ENCODE data around the gene BEND3.
"Not testable (repeated sequence)": the region's sequence is repeated elsewhere in the genome, so short reads cannot be mapped to it uniquely, and the experiment has no call there.

The BEND3 gene

DNA sequence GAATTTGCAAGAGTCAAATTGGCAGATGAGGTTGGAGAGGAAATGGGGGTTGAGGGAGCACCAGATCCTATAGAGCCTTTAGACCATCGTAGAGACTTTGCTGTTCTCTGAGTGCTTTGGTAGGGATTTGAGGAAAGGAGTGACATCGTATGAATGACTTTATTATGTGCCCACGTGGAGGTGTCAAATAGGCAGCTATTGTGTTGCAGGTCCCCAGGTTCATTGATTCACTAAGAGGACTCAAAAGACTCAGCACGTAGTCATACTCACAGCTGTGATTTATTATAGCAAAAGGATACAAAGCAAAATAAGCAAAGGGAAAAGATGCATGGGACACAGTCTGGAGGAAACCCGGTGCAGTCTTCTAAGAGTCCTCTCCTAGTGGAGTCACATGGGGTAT, 85.2 kb downstream of the BEND3 start:
- DNase-seq (ENCODE audit: low read depth): no peak

DNA sequence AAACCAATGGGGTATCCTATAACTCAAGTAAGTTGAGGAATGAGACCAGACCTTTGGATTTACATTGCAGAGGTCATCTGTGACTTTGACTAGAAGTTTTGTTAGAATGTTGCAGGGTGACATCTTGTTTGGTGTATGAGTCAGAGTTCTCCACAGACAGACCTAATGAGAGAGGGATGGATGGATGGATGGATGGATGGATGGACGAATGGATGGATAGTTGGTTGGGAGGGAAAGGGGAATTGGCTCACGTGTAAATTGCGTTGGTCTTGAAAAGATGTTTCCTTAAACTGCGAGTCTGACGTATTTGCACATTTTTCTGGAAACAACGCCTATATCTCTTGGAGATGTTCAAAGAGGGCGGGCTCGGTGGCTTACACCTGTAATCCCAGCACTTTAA, 88.3 kb downstream of the BEND3 start:
- DNase-seq (ENCODE audit: low read depth): no peak

DNA sequence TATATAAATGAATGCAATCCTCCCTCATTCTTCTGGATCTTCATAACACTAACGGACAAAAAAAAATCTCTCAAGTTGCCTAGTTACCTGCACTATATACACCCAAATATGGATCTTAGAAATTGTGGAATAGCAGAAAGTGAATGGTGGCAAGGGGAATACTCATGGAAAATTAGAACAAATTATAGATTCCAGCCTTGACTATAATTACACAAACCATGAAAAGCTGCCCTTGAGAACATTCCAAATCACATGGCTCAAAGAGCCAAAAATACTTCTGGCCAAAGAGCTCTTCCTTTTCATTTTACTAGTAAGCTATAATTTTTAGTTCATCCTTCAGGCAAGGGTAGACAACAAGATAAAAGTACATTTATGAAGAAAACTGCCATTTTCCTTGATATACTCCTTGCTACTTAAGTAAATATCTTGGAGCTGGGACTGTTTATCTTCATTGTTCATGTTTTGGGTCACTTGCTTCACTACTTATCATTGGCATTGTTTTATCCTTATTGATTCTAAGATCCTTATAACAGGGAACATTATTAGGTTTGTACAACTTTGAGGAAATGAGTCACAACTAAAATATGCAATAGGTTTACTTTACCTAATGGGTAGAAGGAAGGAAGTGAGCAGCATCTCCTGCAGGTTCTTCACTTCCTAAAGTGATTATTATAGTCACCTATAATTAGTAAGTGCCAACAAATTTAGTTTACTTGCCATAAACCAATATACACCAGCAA, 93.7 kb downstream of the BEND3 start:
- DNase-seq (ENCODE audit: low read depth): no peak

DNA sequence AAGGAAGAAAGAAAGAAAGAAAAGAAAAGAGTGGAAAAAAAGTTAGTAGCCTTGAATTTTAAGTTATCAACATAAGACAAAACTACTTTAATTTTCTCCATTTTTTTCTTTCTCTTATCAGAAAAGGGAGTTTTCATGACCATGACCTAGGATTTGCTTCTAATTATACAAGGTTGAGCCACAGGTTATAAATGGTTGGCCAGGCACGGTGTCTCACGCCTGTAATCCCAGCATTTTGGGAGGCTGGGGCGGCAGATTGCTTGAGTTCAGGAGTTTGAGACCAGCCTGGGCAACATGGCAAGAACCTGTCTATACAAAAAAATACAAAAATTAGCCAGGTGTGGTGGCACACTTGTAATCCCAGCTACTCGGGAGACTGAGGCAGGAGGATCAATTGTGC, 95.1 kb downstream of the BEND3 start:
- no peak for DNase-seq (ENCODE audit: low read depth)

DNA sequence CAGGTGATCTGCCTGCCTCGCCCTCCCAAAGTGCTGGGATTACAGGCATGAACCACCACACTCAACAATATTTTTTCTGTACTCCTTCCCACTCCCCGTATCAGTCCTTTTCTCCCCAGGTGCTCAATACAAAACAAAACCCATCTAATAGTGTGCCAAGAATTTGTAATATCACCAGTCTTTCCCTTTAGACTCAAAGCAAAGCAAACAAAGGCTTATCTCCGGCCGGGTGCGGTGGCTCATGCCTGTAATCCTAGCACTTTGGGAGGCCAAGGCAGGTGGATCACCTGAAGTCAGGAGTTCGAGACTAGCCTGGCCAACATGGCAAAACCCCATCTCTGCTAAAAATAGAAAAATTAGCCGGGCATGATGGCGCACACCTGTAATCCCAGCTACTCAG, 95.7 kb downstream of the BEND3 start:
- DNase-seq (ENCODE audit: low read depth): not testable (repeated sequence)

DNA sequence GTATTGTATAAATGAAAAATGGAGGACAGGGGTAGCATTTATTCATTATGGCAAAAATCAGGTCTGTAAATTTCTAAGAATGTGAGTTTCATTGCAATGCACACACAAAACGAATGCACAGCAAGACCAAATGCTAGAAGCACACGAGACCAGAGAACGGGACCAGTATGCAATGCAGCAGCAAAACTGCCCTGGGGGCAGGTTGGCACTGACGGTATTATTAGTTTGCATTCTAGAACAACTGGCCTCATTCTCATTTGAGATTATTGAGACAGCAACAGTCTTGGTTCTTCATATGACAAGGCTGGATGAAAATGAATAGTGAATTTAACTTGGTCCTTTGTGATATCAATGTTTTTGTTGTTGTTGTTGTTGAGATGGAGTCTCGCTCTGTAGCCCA, 96.3 kb downstream of the BEND3 start:
- no peak for DNase-seq (ENCODE audit: low read depth)

Data from amniotic epithelial cell (primary cell).